Measurements from ENCODE around the gene DACT2.
"Not testable (repeated sequence)": the region's sequence is repeated elsewhere in the genome, so short reads cannot be mapped to it uniquely, and the experiment has no call there.

The DACT2 gene

DNA sequence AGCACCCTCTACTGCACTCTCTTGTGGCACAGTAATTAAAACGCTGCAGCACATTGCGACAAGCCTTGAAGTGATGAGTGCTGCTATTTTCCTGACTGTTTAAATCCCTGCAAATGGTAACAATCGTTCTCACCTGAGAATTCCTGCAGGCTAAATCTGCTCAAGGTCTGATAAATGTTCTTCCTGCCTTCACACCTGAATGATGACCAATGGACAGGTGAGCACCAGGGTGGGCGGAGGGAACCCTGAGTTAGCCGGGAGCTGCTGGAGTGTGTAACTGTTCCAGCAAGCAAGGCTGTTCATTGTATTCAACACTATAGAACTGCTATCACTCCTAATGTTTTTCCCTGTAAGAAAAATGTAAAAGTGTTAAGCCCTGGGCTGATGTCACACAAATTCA is 4.0 kb downstream of the DACT2 start:
- DNase-seq (ENCODE audit: low read depth, low spot score) = no peak
- in situ Hi-C loops (cut with HindIII; ENCODE audit: low sequenced_read_pairs) = no loop called here
- TF ChIP-seq, protein P1, sequence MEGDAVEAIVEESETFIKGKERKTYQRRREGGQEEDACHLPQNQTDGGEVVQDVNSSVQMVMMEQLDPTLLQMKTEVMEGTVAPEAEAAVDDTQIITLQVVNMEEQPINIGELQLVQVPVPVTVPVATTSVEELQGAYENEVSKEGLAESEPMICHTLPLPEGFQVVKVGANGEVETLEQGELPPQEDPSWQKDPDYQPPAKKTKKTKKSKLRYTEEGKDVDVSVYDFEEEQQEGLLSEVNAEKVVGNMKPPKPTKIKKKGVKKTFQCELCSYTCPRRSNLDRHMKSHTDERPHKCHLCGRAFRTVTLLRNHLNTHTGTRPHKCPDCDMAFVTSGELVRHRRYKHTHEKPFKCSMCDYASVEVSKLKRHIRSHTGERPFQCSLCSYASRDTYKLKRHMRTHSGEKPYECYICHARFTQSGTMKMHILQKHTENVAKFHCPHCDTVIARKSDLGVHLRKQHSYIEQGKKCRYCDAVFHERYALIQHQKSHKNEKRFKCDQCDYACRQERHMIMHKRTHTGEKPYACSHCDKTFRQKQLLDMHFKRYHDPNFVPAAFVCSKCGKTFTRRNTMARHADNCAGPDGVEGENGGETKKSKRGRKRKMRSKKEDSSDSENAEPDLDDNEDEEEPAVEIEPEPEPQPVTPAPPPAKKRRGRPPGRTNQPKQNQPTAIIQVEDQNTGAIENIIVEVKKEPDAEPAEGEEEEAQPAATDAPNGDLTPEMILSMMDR (IDR thresholded peaks at IDR 0.05; ENCODE audit: low read depth, low read length) = no peak
- no peak overlapping the region for H3K4me3 ChIP-seq (ENCODE audit: low read depth, low read length)

DNA sequence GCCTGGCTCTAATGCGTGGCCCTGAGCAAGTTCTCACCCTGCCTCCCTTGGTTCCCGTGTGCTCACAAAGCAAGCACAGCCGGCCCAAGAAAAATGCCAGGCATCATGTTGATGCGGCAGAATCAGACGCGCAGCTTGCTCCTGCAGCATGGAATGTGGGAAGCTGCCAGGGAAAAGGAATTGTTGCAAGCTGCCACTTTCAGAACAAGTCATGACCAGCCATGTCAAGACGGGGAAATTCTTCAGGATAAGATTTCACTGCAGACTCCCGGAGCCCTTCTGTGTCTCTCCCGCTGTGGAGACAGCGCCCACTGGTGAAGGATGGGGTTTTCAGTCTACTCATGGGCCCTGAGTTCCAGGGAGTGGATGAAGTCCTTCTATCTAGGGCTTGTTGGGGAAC is 4.6 kb downstream of the DACT2 start:
- TF ChIP-seq, protein P1 (IDR thresholded peaks at IDR 0.05; ENCODE audit: low read depth, low read length) = no peak
- in situ Hi-C loops (cut with HindIII; ENCODE audit: low sequenced_read_pairs) = no loop called here
- DNase-seq (ENCODE audit: low read depth, low spot score) = no peak
- H3K4me3 ChIP-seq (ENCODE audit: low read depth, low read length) = no peak overlapping the region

DNA sequence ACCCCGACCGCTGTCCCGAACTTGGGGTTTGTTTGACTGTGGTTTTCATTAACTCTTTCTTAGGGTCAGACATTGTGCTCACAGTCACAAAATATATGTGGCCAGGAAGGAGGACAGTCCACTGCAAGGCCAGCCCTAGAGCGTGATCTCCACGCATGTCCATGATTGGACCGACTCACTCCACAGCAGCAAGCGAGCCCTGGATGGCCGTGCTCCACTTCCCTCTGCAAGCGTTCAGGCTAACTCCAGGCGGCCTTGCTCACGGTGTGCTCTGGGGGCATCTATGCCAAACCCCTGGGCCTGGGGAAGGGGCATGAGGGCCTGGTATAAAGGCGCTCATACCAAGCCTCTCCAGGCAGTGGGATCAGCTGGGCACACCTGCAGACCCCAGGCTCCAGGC is 5.6 kb downstream of the DACT2 start:
- H3K4me3 ChIP-seq (ENCODE audit: low read depth, low read length) = no peak overlapping the region
- DNase-seq (ENCODE audit: low read depth, low spot score) = no peak
- in situ Hi-C loops (cut with HindIII; ENCODE audit: low sequenced_read_pairs) = no loop called here
- TF ChIP-seq, protein P1 (IDR thresholded peaks at IDR 0.05; ENCODE audit: low read depth, low read length) = no peak

DNA sequence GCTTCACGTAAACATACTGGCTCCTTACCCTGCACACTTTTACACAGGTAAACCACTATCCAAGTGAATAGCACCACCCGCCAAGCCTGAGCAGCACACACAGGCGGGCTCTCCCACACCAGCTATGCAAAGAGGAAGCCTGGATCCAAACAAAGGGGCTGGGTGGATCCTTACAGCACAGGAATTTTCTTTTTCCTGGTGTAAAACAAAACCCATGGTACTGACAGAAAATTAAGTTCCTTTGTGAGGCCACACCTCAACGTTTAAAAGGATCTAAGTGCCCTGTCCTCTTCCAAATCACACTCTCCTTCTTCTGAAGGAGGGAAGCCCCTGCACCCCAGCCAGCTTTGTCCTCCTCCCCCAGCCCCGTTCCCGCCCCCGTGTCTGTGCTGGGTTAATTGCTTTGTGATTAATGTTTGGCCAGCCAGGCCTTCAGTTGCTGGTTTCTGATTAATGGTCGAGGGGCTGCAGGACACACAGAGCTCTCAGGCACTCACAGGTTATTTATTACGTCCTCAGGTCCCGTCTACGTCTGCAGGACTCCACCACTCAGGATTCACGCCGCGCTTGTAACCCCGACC is 6.1 kb downstream of the DACT2 start:
- H3K4me3 ChIP-seq (ENCODE audit: low read depth, low read length) = no peak overlapping the region
- TF ChIP-seq, protein P1 (IDR thresholded peaks at IDR 0.05; ENCODE audit: low read depth, low read length) = no peak
- in situ Hi-C loops (cut with HindIII; ENCODE audit: low sequenced_read_pairs) = no loop called here
- DNase-seq (ENCODE audit: low read depth, low spot score) = no peak

DNA sequence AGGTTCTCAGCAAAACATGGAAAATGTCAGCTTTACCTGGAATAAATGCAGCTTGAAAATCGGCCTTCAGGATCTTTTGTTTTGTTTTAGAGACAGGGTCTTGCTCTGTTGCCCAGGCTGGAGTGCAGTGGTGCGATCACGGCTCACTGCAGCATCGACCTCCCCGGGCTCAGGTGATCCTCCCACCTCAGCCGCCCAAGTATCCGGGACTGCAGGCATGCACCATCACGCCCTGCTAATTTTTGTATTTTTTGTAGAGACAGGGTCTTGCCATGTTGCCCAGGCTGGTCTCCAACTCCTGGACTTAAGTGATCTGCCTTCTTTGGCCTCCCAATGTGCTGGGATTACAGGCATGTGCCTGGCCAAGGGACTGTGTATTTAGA is 7.5 kb downstream of the DACT2 start:
- DNase-seq (ENCODE audit: low read depth, low spot score); in situ Hi-C loops (cut with HindIII; ENCODE audit: low sequenced_read_pairs); H3K4me3 ChIP-seq (ENCODE audit: low read depth, low read length): not testable (repeated sequence)

DNA sequence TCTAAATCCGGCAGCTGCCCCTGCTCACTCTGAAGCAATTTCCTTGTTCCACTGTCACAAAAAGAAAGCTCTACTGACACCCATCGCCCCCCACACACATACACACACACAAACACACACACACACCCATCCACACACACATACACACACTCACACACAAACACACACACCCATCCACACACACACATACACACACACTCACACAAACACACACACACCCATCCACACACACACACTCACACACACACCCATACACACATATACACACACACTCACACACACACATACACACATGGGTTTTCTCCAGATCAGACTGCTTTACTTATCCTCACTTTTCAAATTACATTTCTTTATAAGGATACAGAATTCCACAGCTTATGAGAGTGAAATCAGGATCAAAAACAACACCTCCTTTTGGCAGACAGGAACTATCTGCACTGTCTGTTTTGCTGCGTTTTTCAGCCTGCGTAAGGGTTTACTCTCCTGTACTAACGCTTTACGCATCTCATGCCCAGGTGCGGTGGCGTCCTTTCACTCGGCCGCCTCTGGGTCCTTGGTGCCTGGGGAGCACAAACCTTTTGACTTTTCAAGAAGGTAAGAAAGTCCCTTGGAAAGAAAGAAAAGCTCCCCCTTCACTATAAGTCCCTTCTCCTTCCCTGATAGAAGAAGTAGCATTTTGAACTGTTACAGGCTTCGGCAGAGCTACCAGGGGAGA is 8.0 kb downstream of the DACT2 start:
- TF ChIP-seq, protein P1 (IDR thresholded peaks at IDR 0.05; ENCODE audit: low read depth, low read length) = no peak
- in situ Hi-C loops (cut with HindIII; ENCODE audit: low sequenced_read_pairs) = no loop called here
- no peak for DNase-seq (ENCODE audit: low read depth, low spot score)
- H3K4me3 ChIP-seq (ENCODE audit: low read depth, low read length) = no peak overlapping the region

DNA sequence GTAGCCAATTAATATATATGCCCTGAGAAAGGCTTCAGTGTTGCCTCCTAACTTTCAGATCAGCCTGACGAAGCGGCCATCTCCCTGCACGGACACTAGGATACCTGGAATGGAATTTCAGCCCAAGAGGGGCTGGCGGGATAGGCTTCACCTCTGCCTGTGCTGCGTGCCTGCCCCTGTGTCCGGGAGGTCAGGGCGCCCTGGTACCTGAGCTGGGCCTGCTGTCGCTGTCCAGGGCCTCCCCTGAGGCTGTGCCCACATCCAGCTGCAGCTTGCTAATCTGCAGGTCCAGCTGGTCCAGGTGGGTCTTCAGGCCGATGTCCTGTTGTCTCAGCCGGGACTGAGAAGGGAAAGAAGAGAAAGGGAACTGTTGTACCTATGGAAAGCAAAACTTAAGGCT is 8.6 kb downstream of the DACT2 start:
- H3K4me3 ChIP-seq (ENCODE audit: low read depth, low read length) = no peak overlapping the region
- in situ Hi-C loops (cut with HindIII; ENCODE audit: low sequenced_read_pairs) = no loop called here
- DNase-seq (ENCODE audit: low read depth, low spot score) = no peak
- TF ChIP-seq, protein P1 (IDR thresholded peaks at IDR 0.05; ENCODE audit: low read depth, low read length) = no peak
